ENCODE data around the gene HGFAC.

Gene HGFAC

DNA sequence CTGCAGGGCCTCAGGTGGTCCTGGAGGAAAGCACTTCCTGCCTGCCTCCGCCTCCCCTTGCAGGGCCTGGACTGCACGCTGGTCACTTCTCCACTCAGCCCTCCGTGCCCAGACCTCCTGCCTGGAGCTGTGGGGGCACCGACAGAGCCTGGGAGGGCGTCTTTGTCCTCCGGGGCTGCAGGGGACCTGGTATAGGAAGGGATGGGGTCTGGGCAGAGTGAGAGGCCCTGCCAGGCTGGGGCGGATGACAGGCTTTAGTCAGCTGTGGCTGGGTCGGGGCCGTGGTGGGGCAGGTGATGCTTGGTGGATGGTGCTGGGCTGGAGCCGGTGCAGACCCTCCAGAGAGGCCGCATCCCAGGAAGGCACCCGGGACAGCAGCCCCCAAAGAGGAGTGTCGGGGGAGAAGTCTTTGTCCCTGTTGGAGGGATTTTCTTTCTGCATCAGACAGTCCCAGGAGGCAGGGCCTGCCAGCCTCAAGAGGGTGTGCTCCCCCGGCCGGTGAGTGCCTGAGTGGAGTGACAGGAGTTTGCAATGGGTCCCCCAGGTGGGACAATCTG lies 22.7 kb downstream of the HGFAC start:
- no peak for DNase-seq

DNA sequence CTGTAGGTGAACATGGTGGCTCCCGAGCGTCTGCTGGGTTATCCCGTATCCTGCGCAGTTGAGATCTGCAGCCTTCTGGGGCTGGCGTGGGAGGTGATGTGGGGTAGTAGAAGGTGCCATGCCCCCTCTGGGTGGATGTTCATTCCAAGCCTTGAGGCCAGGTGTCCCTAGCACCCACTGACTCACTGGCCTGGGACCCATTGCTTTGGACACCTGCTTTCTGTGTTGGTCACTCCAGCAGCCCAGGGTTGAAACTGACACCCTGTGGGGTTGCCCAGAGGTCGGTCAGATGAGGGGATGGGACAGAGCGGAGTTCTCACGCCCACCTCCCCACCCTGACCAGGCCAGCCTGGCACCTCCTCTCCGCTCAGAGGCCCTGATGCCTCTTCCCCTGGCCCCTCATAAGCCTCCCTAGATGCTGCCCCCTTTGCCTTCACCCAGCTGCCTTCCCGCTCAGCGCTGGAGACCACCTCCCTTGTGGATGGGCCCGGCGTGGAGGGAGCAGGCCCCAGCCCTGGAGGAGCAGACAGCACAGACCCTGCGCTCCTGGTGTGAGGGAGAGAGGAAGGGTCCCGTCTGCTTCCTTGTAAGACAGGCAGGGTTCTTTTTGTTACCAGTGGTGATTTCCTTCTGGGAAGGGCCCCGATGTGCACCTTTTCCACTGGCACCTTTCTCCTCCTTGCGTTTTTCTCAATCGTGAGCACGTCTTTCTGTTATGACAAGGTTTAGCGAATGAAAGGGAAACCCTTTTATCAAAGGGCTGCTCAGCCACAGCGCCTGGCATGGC lies 23.3 kb downstream of the HGFAC start:
- no peak for DNase-seq

DNA sequence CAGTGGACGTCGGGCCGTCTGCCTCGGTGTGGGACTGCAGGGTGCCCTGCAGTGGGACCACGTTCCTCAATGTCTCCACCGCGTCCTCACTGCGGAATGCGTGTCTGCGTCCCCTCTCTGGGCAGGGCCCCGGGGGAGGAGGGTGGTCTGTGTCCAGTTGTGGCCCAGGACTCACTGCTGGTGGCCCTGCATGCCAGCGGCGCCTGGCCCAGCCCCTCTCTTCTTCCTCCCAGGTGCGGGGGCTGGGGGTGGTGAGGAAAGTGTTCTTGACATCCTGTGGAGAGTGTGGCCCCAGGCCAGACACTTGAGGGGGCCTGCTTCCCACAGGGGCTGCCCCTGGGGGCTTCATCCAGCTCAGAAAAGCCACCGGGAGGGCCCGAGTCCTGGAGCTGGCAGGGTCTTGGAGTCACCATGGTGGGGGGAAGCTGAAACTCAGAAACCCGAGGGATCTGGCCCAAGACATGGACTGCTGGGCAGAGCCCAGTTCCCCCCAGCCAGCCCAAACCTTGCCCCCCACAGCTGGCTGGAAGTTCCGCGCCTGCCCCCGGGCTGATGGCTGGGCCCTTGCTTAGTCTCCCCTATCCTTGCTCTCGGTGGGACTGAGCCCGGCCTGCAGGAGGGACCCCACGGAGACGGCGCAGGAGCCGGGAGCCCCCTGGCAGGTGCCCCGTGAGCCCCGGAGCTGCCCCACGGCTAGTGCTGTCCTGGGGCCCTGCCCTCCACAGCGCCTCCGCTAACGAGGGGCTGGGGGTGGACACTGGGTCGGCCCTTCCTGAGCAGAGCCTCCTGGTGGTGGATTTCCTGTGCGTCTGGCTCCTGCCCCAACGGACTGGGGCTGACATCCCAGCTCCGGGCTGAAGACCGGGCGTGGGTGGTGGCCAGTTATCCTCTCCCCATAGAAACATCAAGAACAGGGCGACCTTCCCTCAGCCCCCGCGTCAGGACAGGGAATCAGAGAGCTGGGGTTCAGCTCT lies 24.2 kb downstream of the HGFAC start:
- DNase-seq, result no peak

DNA sequence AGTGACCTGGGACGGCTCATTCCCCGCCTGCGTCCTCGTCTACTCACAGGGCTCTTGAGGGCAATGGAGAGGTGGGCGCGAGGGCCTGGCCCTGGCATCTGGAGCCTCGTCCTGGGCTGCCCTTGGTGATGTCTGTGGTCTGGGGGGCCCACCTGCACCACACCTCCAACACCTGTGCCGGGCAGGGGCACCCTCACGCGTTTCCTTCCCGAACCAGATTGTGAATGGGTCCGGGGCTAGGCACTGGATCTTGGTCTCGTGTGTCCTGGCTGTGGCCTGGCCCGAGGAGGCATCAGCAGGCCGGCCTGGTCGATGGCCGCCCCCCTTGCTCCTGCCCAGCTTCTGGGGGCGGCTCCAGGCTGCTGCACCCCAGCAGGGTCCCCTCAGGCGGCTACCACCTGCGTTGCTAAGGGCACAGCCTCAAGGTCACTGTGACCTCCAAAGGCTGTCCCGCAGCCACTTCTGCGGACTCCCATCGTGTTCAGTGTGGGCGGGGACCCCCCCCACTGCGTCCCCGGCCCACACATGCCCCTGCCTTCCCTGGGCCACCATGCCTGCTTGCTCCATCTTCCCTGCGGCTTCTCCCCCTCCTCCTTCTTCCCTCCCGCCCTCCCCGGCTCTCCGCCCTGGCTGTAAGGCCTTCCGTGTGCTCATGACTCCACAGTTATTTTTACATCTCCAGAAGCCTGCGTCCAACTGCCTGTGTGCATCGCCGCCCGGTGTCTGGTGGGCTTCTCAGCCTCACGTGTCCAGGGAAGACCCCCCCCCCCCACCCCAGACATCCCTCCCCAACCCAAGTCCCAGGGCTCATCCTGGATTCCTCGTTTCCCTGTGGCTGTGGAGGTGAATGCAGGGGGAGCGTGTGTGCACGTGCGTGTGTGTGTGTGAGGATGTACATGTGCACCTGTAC lies 25.2 kb downstream of the HGFAC start:
- DNase-seq, result no peak

DNA sequence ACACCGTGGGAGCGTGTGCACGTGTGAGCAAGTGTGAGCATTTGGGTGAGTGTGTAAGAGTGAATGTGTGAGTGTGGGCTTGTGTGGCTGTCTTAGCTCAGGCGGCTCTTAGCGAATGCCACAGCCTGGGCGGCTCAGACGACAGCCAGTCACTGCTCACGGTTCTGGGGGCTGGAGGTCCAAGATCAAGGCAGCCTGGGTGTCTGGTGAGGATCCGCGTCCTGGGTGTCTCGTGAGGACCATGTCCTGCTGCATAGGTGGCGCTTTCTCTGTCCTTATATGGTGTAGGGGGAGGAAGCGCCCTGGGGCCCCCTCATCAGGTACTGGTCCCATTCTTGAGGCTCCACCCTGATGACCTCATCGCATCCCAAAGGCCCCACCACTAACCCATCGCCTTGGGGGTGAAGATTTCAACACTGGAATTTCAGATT lies 25.8 kb downstream of the HGFAC start:
- no peak for DNase-seq

DNA sequence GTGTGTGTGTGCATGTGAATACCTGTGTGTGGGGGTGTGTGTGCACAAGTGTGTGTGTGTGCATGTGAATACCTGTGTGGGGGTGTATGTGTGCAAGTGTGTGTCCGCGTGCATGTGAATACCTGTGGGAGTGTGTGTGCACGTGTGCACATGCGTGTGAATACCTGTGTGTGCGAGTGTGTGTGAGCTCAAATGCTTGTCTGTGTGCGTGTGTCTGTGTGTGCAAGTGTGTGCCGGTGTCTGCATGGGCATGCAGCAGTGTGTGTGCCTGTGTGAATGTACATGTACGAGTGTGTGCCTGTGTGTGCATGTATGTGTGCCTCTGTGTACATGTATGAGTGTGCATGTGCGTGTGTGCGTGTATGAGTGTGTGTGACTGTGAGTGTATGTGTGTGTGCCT lies 26.4 kb downstream of the HGFAC start:
- DNase-seq, result no peak

DNA sequence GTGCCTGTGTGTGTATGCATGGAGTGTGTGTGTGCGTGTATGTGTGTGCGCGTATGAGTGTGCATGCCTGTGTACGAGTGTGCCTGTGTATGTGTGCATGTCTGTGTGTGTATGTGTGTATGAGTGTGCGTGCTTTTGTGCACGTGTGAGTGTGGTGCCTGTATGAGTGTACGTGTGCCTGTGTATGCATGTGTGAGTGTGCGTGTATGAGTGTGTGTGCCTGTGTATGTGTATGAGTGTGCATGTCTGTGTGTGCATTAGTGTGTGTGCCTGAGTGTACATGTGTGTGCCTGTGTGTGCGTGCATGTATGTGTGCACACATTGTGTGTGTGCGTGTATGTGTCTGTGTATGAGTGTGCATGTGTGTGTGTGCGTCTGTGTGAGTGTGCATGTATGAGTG lies 27.0 kb downstream of the HGFAC start:
- DNase-seq, result no peak

DNA sequence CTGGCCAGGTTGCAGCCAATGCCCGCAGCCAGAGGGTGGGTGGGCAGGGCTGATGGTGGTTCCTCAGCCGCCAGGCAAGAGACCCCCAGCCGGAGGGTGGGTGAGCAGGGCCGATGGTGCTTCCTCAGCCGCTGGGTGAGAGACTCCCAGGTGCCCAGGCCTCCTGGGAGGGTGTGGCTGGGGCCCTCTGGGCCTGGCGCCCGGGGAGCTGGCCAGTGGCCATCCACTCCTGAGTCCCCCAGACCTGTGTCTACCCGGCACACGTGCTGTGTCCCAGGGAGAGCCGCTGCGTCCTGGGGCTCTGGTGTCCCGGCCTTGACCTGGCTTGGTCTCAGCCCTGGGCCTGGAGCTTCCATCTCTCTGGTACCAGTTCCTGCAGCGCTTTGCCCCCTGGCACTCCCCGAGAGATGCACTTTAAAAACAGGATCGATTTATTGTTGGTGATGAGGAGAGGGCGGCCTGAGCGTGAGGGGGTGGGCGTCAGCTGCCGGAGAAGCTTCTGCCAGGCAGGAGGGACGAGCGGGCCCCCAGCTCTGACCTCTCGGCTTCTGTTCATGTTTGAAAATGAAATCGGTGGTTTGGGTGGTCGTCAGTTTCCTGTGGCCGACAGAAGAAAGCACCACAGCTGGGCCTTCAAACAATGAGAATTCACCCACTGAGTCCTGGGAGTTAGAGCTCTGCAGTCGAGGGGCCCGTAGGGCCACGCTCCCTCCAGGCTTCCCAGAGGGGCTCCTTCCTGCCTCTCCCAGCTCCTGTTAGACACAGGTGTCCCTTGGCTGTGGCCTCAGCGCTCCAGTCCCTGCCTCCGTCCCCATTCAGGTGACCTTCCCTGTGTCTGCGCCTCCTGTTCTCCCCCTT lies 27.8 kb downstream of the HGFAC start:
- no peak for DNase-seq

DNA sequence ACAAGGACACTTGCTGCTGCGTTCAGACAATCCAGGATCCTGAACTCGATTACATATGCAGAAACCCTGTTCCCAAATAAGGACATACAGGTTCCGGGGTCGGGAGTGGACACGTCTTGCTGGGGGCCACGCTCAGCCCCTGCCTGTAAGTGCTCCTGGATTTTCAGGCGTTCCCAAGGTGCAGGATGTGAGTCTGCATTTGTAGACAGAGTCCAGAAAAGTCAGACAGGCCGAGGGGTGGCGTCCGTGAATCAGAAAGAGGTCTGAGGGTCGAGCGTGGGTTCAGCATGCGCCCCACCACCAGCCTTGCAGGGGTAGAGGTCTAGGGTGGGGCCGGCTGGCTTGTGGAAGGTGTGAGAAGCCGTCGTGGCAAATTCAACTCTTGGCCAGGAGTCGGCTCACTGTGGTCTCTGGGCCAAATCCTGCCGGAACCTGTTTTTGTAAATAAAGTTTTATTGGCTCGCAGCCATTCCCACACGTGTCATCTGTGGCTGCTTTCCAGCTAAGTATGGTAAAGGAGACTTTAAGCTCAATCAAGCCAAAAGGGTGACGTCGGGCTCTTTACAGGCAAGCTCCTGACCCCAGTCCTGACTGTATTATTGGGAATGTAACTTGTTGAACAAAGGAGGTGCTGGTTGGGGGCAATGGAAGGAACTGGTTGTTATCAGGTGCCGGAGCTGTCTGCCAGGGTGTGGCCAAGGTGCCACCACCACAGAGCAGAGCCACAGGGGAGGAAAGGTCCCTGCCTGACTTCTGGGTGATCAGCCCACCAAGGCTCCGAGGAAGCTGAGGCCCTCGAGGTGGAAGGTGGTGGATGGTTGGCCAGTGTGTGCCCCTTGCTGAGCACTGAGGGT lies 28.7 kb downstream of the HGFAC start:
- DNase-seq, result no peak

DNA sequence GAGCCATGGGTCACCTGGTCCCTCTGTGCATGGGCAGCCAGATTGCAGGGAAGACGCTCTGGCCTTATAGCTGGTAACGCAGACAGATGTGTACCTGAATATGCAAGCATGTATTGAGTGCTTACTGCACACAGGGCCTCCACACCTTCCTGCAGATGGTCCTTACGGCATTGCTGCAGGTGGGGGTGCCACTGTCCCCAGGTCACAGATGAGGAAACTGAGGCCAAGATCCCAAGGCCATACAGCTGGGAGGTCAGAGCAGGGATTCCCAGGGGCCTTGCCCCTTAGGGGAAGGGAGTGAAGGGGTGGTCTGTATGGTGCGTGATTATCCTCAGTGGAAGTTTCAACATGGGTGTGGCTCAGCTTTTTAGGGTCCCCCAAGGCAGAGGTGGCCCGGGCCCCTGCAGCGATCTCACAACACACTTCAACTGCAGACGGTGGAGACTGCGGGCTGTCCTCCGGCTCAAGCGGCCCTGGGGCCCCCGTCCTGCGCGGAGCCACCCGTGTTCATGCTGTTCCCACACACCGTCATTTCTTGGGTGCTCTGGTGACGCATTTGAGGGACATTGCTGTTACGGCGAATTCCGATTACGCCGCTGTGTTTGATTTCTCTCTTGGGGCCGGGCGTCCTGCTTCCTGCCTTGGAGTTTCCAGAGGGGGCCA lies 29.5 kb downstream of the HGFAC start:
- DNase-seq, result no peak

DNA sequence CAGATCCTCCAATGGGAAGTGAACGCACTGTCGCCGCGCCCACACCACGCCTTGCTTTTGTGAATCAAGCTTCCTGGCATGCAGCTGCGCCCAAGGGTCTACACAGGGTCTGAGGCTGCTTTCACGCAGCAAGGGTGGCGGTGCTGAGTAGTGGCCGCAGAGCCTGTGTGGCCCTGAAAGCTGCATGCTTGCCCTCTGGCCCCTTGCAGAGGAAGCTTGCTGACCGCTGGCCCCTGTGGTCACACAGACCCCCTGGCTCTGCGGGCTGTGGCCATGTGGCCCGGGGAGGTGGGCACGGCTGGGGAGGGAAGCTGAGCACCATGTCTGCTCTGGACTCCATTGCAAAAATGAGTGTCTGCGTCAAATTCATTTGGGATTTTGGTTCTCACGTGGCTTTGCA lies 30.1 kb downstream of the HGFAC start:
- DNase-seq, result no peak

DNA sequence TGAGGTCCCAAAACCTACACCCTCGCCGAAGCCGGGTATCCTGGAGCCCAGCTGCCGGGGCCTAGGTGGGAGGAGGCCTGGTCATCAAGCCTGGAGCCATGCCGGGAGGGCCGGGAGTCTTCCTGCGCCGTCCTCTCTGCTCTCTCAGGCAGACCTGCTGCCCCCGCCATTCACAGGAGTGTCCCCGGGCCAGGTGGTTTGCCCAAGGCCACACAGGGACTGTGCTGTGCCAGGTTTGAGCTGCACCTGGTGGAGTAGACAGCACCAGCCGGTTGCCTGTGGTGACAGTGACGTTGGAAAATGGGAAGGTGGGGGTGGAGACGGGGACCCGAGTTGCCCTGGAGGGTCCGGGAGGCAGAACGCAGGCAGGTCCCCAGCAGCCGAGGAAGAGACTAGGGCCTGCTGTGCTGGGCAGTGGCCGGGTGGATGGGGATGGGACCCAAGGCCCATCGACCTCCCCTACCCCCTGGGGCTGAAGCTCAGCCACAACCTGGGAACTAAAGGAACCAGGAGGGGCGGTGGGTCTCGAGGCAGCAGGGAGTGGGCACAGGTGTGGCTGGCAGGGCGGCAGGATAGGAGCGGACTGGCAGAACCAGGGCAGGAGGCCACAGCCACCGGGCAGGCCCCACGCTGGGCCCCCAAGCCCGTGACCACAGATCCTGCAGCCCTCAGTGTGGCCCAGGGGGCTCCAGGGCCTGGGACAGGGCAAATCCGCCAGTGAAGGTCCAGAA lies 30.8 kb downstream of the HGFAC start:
- DNase-seq, result no peak

DNA sequence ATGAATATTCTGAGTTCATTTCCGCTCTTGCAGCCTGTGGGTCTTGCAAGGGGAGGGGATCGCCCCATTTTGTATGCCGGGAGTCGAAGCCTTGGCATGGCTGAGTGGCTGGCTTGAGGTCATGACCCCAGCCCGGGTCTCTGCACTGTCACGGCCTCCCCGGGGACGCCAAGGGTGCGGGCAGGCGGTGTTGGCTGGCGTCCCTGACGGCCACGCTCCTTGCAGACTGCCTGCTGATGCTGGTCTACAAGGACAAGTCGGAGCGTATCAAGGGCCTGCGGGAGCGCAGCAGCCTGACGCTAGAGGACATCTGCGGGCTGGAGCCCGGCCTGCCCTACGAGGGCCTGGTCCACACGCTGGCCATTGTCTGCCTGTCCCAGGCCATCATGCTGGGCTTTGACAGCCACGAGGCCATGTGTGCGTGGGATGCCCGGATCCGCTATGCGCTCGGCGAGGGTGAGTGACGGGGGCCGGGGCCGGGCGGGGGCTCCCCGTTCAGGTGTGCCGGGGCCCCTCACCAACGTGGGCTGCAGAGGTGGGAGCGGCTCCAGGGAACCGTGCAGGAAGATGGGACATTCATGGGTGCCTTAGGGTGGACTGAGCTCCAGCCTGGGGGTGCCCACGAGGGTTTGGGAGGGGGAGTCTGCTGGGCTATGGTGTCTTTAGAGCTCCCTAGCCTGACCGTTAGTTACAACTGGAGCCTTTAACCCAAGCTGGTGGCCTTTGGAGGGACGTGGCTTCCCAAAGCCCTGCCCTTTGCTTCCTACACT lies 31.6 kb downstream of the HGFAC start:
- no peak for DNase-seq

DNA sequence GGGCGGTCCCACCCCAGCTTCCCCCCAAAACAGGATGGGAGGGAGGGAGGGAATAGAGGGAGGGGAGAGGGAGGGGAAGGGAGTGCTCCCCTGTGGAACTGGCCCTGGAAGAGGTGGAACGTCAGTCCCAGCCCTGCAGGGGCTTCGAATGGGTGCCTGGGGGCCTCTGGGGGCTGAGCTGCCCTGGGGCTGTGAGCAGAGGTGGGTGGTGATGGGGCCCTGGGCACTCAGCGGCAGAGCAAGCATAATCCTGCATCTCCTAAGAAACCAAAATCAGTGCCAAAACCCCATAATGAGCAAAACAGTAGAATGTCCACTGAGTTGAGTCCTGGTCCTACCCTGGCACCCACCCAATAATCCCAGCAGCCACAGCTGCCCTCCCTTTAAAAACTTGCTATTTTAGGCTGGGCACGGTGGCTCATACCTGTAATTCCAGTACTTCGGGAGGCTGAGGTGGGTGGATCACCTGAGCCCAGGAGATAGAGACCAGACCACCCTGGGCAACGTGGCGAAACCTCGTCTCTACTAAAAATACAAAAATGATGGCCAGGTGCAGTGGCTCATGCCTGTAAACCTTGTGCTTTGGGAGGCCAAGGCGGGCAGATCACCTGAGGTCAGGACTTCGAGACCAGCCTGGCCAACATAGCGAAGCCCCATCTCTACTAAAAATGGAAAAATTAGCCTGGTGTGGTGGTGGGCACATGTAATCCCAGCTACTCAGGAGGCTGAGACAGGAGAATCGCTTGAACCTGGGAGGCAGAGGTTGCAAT lies 32.4 kb downstream of the HGFAC start:
- DNase-seq, result no peak

DNA sequence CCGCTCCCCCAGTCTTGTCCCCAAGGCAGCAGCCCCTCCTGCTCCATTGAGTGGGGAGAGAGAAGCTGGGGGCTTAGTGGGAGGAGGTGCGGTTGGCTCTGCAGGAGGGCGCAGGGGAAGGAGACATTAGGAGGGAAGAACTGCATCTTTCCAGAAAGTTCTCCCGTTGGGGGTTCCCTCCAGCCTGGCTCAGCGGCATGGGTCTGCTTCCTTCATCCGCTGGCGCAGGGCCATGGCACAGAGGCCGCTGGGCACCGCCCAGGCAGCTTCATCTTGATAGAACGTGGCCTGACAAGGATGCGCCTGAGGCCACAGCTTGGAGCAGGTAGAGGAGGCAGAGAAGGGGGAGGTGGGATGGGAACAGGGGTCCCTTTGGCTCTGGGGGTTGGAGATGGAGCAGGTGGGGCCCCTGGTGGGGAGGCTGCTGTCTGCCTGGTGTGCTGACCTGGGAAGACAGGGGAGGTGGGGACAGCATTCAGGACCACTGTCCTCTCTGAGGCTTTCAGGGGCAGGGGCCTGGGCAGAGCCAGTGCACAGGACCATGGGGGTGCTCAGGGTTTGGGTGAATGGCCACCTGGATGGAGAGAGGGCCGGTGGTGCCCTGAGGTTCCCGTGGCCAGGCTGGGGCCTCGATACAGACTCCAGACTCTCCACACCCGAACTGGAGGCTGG lies 33.4 kb downstream of the HGFAC start:
- DNase-seq, result no peak

DNA sequence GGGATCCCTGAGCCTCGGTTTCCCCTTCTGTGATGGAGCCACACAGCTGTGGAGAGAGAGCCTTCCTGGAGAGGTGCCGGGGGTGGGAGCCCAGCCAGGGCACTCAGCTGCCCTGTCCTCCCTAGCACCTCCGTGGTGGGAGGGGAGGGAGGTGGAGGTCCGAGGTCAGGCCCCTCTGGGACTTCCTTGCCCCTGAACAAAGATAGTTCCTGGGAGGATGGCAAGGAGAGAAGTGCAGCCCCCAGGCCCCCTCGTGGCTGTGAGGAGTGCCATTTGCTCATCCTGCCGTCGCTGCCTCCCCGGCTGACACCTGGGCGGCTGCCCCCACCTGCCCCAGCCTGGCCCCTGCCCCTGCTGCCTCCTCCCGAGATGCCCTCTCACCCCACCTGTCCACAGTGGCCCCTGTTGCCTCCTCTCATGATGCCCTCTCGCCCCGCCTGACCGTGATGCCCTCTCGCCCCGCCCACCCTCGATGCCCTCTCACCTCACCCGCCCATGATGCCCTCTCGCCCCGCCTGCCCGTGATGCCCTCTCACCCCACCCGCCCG lies 34.0 kb downstream of the HGFAC start:
- no peak for DNase-seq

DNA sequence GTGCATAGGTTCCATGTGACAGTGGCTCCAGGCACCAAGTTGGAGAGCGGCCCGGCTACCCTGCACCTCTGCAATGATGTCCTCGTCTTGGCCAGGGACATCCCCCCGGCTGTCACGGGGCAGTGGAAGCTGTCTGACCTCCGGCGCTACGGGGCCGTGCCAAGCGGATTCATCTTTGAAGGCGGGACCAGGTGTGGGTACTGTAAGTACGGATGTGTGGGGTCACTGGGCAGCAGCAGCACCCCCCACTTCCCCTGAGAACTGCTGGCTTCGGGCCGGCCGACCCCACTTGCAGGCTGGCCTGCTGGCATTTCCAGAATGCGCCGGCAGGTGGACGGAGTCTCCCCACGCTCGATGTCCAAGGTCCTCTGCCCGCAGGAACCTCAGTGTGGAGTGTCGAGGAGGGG lies 34.6 kb downstream of the HGFAC start:
- no peak for DNase-seq
